DMS153 treated with DMSO at 0.1 percent for 48 hours (cell line): Measurements from ENCODE around the gene IL10RA.
"Not testable (repeated sequence)": the region's sequence is repeated elsewhere in the genome, so short reads cannot be mapped to it uniquely, and the experiment has no call there.

Experiments used
- DNase-seq: peaks from one replicate; lab custom pipeline; 2025; ENCODE audit not compliant: unreplicated experiment; lab: John Stamatoyannopoulos, UW

IL10RA gene

GRCh38 chr11:117961896-117962295 lies 24.3 kb upstream of the IL10RA start:
- DNase-seq: no peak

- DNase-seq: no peak
These were observed 23.4 kb upstream of the IL10RA start for GRCh38 chr11:117962826-117963225.

- no peak for DNase-seq
These were observed 19.3 kb upstream of the IL10RA start for GRCh38 chr11:117966908-117967307.

- no peak for DNase-seq
These were observed 16.8 kb upstream of the IL10RA start for GRCh38 chr11:117969160-117969991.

GRCh38 chr11:117970400-117971024 lies 15.7 kb upstream of the IL10RA start:
- DNase-seq: no peak

GRCh38 chr11:117972044-117972443 lies 14.2 kb upstream of the IL10RA start:
- no peak for DNase-seq

GRCh38 chr11:117972629-117973502 lies 13.3 kb upstream of the IL10RA start:
- peak; percentile 64 for DNase-seq

- no peak for DNase-seq
These were observed 12.7 kb upstream of the IL10RA start for GRCh38 chr11:117973503-117973860.

GRCh38 chr11:117976445-117976844 lies 9.7 kb upstream of the IL10RA start:
- DNase-seq: no peak

- no peak for DNase-seq
These were observed 9.2 kb upstream of the IL10RA start for GRCh38 chr11:117977029-117977428.

- not testable (repeated sequence) for DNase-seq
These were observed 8.5 kb upstream of the IL10RA start for GRCh38 chr11:117977612-117978264.

- DNase-seq: not testable (repeated sequence)
These were observed 7.8 kb upstream of the IL10RA start for GRCh38 chr11:117978291-117978910.

- DNase-seq: no peak
These were observed 7.2 kb upstream of the IL10RA start for GRCh38 chr11:117978991-117979390.

- DNase-seq: no peak
These were observed 6.5 kb upstream of the IL10RA start for GRCh38 chr11:117979481-117980211.

GRCh38 chr11:117980280-117980679 lies 5.9 kb upstream of the IL10RA start:
- DNase-seq: no peak

- DNase-seq: no peak
These were observed 5.5 kb upstream of the IL10RA start for GRCh38 chr11:117980720-117981119.

GRCh38 chr11:117983163-117983475 lies 3.1 kb upstream of the IL10RA start:
- DNase-seq: no peak

GRCh38 chr11:117984476-117984875 lies 1.7 kb upstream of the IL10RA start:
- DNase-seq: no peak

- DNase-seq: no peak
These were observed 884 bp downstream of the IL10RA start for GRCh38 chr11:117986981-117987574.
